Tibial nerve (tissue), 4 donors: ENCODE data around the gene ZNF740. TPM values are rescaled to one million over a fixed set of nuclear protein-coding genes. Genes with fewer than 3 reads are reported as not detected.

Experiments
- DNase-seq, 2 donors: peaks; one replicate each; pipeline ENCODE4 v3.0.0-alpha.2; 2019; ENCODE audit warnings: low spot score in 2 of 2
- H3K27ac ChIP-seq, 4 donors: fragments of 200-600 bp; sonication (generic) in 3 of 4; one replicate each; pipeline ENCODE4 v1.5.1; 2017 to 2019; ENCODE audit warnings: mild to moderate bottlenecking in 1 of 4
- H3K27me3 ChIP-seq, 2 donors: fragments of 200-600 bp; sonication (generic) in 1 of 2; one replicate each; pipeline versions ENCODE4 v1.5.1 to v1.6.0; 2017 to 2019
- H3K36me3 ChIP-seq, 3 donors: fragments of 200-600 bp; sonication (generic); one replicate each; pipeline ENCODE4 v1.5.1; 2018 to 2019
- H3K4me1 ChIP-seq, 4 donors: fragments of 200-600 bp; sonication (generic) in 3 of 4; one replicate each; pipeline ENCODE4 v1.5.1; 2017 to 2019
- H3K4me3 ChIP-seq, 4 donors: fragments of 200-600 bp; sonication (generic) in 3 of 4; one replicate each; pipeline ENCODE4 v1.5.1; 2017 to 2019; ENCODE audit warnings: mild to moderate bottlenecking in 1 of 4, moderate library complexity in 1 of 4
- H3K9me3 ChIP-seq, 4 donors: fragments of 200-600 bp; sonication (generic) in 3 of 4; one replicate each; pipeline ENCODE4 v1.5.1; 2017 to 2019
- EP300 ChIP-seq, 2 donors: sonication (generic); formaldehyde crosslinking; IDR thresholded peaks; one replicate each; pipeline ENCODE4 v1.6.1; 2017; ENCODE audit warnings: antibody characterized with exemption in 2 of 2, mild to moderate bottlenecking in 1 of 2
- POLR2A ChIP-seq, 2 donors: fragments of 450-650 bp; IDR thresholded peaks; one replicate each; pipeline ENCODE4 v1.6.1; 2017; ENCODE audit warnings: antibody characterized with exemption in 2 of 2, mild to moderate bottlenecking in 2 of 2, moderate library complexity in 2 of 2
- WGBS, 2 donors: methylation state at CpG; one replicate each; pipeline ENCODE4 v1.1.5; 2018; 5-methylcytosine and 5-hydroxymethylcytosine counted together
- total RNA-seq, 4 donors: library from RNA; depleted of rRNA; stranded (reverse); fragments of >200 nt; gene quantifications; one replicate each; pipeline ENCODE4 v1.1.0, GENCODE V29; 2016
- TF ChIP-seq, protein P1 (sequence below), 5 experiments: fragments of 200-600 bp in 3 of 5; fragments of 450-650 bp in 2 of 5; sonication (generic) in 3 of 5; IDR thresholded peaks; one replicate each; pipeline ENCODE4 v1.5.1; 2016 to 2019; ENCODE audit warnings: antibody characterized with exemption in 5 of 5, mild to moderate bottlenecking in 3 of 5, moderate library complexity in 2 of 5

The ZNF740 gene
- total RNA-seq, 4 donors from 2014 or later, result 10.2 to 67.7 (median 22.7) TPM

- no peaks in the 10 kb centered on the region for H3K27me3 ChIP-seq
- no peaks in the 10 kb centered on the region for H3K9me3 ChIP-seq
- TF ChIP-seq EP300 (IDR thresholded peaks at IDR 0.05), result no peak
- no peak for TF ChIP-seq POLR2A (IDR thresholded peaks at IDR 0.05)
- TF ChIP-seq, protein P1, sequence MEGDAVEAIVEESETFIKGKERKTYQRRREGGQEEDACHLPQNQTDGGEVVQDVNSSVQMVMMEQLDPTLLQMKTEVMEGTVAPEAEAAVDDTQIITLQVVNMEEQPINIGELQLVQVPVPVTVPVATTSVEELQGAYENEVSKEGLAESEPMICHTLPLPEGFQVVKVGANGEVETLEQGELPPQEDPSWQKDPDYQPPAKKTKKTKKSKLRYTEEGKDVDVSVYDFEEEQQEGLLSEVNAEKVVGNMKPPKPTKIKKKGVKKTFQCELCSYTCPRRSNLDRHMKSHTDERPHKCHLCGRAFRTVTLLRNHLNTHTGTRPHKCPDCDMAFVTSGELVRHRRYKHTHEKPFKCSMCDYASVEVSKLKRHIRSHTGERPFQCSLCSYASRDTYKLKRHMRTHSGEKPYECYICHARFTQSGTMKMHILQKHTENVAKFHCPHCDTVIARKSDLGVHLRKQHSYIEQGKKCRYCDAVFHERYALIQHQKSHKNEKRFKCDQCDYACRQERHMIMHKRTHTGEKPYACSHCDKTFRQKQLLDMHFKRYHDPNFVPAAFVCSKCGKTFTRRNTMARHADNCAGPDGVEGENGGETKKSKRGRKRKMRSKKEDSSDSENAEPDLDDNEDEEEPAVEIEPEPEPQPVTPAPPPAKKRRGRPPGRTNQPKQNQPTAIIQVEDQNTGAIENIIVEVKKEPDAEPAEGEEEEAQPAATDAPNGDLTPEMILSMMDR (IDR thresholded peaks at IDR 0.05), result no peak
- no peak overlapping the region for H3K27ac ChIP-seq
- DNase-seq, result no peak
- no peaks in the 10 kb centered on the region for H3K36me3 ChIP-seq
- no peak overlapping the region for H3K4me3 ChIP-seq
- H3K4me1 ChIP-seq, result no peaks in the 10 kb centered on the region
- 90 to 91% methylated on average over 5 of the region's 5 CpGs for WGBS, 2 donors
Measured at GRCh38 chr12:53145383-53146260, 34.9 kb upstream of the ZNF740 start.

DNA sequence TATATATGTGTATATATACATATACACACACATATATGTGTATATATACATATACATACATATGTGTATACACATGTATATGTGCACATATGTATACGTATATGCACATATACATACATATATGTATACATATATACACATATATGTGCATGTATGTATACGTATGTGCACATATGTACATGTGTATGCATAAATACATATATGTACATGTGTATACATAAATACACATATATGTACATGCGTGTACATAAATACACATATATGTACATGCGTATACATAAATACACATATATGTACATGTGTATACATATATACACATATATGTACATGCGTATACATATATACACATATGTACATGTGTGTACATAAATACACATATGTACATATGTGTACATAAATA, 33.3 kb upstream of the ZNF740 start:
- no peak overlapping the region for H3K27ac ChIP-seq
- H3K27me3 ChIP-seq, result no peaks in the 10 kb centered on the region
- no peak for TF ChIP-seq EP300 (IDR thresholded peaks at IDR 0.05)
- no peak for TF ChIP-seq POLR2A (IDR thresholded peaks at IDR 0.05)
- TF ChIP-seq, protein P1 (IDR thresholded peaks at IDR 0.05), result no peak
- H3K4me1 ChIP-seq, result no peaks in the 10 kb centered on the region
- no peaks in the 10 kb centered on the region for H3K36me3 ChIP-seq
- 89 to 93% methylated on average over 5 of the region's 5 CpGs for WGBS, 2 donors
- no peaks in the 10 kb centered on the region for H3K9me3 ChIP-seq
- H3K4me3 ChIP-seq, result no peak overlapping the region
- DNase-seq, result no peak

GRCh38 chr12:53147653-53148052, 32.9 kb upstream of the ZNF740 start:
- no peaks in the 10 kb centered on the region for H3K9me3 ChIP-seq
- no peaks in the 10 kb centered on the region for H3K4me1 ChIP-seq
- no peaks in the 10 kb centered on the region for H3K27me3 ChIP-seq
- no peak overlapping the region for H3K27ac ChIP-seq
- 86 to 90% methylated on average over 15 of the region's 15 CpGs for WGBS, 2 donors
- DNase-seq, result no peak
- H3K36me3 ChIP-seq, result no peaks in the 10 kb centered on the region
- TF ChIP-seq, protein P1 (IDR thresholded peaks at IDR 0.05), result no peak
- TF ChIP-seq POLR2A (IDR thresholded peaks at IDR 0.05), result no peak
- TF ChIP-seq EP300 (IDR thresholded peaks at IDR 0.05), result no peak
- H3K4me3 ChIP-seq, result no peak overlapping the region

DNA sequence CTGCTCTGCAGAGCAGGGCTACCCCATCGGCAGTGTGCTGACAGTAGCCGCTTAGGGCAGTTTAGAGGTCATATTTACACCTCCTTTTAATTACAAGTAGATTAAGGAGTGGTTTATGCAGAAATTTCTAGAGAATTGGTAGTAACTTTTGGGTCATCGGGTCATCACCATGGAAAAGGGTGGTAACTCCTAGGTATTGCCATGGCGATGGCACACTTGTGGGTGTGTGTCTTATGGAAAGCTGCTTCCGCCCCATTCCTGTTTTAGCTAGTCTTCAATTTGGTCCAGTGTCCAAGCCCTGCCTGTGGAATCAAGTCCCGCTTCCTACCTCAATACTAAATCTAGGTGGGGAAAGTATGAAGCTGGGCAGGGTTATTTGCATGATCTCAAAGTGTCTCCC, 29.5 kb upstream of the ZNF740 start:
- Histone ChIP-seq H3K36me3 (no peaks in the 10 kb centered on the region), H3K4me1 (no peaks in the 10 kb centered on the region), H3K27me3 (no peaks in the 10 kb centered on the region), H3K4me3 (no peak overlapping the region), H3K27ac (no peak overlapping the region), H3K9me3 (no peaks in the 10 kb centered on the region)
- TF ChIP-seq, protein P1 (IDR thresholded peaks at IDR 0.05), result no peak
- TF ChIP-seq POLR2A (IDR thresholded peaks at IDR 0.05), result no peak
- no peak for TF ChIP-seq EP300 (IDR thresholded peaks at IDR 0.05)
- 84 to 85% methylated on average over 6 of the region's 6 CpGs for WGBS, 2 donors
- DNase-seq, result no peak

DNA sequence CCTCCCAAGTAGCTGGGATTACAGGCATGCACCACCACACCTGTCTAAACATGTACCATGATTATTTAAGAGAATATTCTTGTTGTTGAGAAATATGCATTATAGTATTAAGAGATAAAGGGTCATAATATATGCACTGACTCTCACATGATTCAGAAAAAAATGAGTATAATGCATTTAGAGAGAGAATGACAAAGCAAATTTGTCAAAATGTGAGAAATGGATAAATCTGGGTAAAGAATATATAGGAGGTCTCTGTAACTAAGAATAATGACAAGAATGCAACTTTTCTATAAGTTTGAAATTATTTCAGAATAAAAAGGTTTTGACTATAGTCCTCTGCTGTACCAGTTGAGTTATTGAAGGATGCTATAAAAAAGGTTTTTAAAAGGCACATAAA, 28.1 kb upstream of the ZNF740 start:
- TF ChIP-seq POLR2A (IDR thresholded peaks at IDR 0.05) (no peak), EP300 (IDR thresholded peaks at IDR 0.05) (no peak)
- TF ChIP-seq, protein P1 (IDR thresholded peaks at IDR 0.05), result no peak
- Histone ChIP-seq H3K4me1 (no peaks in the 10 kb centered on the region), H3K27me3 (no peaks in the 10 kb centered on the region), H3K4me3 (no peak overlapping the region), H3K27ac (no peak overlapping the region), H3K9me3 (no peaks in the 10 kb centered on the region), H3K36me3 (peaks cover 0 to 3% (median 0%) of the 10 kb centered on the region in 3 donors)
- DNase-seq, result no peak
